ENCODE data around the gene NRG2.

DNA sequence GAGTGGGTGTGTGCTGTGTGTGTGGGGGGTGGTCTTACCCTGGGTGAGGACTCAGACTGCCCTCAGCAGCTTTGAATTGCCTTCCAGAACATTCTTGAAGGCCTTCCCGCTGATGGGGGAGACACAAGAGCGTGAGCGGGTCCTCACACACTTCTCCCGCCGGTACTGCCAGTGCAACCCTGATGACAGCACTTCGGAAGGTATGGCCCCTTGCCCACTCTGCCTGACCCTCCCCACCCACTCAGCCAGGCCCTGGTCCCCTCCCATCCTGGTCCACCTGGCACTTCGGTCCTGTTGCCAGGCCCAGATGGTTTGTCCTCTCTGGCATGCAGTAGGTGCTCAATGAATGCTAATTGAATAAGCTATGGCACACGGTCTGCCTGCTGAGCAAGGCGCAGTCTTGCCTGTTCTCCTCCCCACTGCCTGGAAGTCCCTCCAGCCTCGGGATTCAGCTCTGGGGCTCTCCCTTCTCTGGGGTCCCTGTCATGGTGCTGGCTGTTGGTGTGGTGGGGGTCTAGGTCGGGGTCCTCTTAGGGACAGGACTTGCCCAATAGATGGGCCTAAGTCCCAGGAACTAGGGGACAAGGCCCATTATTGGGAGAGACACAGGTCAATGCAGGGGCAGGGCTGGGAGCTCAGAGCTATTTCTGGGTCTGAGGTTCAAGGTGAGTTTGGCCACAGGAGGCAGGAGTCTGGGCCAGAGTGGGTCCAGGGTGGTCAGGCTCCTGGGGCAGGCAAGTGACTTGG lies 221.1 kb downstream of the NRG2 start:
- TF ChIP-seq, protein P1, sequence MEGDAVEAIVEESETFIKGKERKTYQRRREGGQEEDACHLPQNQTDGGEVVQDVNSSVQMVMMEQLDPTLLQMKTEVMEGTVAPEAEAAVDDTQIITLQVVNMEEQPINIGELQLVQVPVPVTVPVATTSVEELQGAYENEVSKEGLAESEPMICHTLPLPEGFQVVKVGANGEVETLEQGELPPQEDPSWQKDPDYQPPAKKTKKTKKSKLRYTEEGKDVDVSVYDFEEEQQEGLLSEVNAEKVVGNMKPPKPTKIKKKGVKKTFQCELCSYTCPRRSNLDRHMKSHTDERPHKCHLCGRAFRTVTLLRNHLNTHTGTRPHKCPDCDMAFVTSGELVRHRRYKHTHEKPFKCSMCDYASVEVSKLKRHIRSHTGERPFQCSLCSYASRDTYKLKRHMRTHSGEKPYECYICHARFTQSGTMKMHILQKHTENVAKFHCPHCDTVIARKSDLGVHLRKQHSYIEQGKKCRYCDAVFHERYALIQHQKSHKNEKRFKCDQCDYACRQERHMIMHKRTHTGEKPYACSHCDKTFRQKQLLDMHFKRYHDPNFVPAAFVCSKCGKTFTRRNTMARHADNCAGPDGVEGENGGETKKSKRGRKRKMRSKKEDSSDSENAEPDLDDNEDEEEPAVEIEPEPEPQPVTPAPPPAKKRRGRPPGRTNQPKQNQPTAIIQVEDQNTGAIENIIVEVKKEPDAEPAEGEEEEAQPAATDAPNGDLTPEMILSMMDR (conservative IDR thresholded peaks at IDR 0.05; ENCODE audit: low read depth, low read length), result no peak
- TF ChIP-seq EZH2 (IDR thresholded peaks at IDR 0.05; ENCODE audit: borderline replicate concordance, low read depth, low read length, poor library complexity, severe bottlenecking), result no peak
